HG03135 (cell line): ENCODE measurements around the gene WSCD2.

Experiments used
- ATAC-seq: cut with Tn5 transposase; IDR thresholded peaks from one replicate; pipeline ENCODE4 v1.9.1; 2021; ENCODE audit warnings: mild to moderate bottlenecking, moderate library complexity; ENCODE audit not compliant: unreplicated experiment

WSCD2 gene

DNA sequence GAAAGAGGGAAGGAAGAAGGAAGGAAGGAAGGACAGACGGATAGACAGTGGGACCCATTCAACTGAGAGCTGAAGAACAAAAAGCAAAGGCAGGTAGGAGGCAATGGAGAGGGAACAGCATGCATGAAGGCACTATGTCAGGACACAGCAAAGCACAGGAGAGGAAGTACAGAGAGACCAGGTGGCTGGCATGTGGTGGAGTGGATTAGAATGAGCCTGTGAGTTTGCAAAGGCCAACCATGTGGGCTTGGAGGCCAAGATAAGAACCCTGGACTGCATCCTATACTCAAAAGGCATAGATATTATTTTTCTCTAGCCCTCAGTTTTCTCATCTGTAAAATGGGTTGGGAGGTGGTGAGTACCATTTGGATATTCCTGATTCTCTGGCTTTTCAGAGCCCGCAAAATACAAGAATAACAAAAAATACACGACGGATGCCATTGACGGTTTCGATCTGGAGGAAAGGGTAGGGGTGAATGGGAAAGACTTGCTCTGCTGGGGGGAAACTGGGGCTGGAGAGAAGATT lies 102.9 kb downstream of the WSCD2 start:
- no peak for ATAC-seq

DNA sequence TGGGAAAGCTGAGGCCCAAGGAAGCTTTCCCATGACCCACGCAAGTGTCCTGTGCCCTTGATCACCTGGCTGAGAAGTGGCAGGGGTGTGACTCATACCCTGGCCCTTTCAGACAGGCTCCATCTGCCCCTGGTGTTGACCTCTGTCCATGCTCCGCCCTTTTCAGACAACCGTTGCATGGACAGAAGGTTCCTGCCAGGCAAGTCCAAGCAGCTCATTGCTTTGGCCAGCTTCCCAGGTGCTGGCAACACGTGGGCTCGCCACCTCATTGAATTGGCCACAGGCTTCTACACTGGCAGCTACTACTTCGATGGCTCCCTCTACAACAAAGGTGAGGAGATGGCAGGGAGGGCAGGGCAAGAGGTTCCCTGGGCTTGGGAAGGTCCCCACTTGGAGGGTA lies 103.5 kb downstream of the WSCD2 start:
- ATAC-seq: no peak

DNA sequence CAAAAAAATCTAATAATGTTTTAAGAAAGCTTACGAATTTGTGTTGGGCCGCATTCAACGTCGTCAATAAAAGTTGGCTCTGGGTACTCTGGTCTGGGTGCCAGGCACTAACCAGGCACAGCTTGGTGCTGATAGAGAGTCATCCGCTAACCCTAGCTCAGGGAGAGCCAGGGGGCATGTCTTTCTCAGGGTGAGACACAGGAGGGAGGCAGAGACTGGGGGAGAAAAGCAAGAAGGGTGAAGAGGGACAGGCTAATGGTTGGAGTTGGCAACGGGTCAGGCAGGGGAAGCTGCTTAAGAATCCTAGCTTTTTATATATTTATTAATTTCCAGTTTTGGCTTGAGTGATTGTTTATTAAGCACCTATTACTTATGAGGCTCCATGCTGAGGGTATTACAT lies 105.1 kb downstream of the WSCD2 start:
- no peak for ATAC-seq

DNA sequence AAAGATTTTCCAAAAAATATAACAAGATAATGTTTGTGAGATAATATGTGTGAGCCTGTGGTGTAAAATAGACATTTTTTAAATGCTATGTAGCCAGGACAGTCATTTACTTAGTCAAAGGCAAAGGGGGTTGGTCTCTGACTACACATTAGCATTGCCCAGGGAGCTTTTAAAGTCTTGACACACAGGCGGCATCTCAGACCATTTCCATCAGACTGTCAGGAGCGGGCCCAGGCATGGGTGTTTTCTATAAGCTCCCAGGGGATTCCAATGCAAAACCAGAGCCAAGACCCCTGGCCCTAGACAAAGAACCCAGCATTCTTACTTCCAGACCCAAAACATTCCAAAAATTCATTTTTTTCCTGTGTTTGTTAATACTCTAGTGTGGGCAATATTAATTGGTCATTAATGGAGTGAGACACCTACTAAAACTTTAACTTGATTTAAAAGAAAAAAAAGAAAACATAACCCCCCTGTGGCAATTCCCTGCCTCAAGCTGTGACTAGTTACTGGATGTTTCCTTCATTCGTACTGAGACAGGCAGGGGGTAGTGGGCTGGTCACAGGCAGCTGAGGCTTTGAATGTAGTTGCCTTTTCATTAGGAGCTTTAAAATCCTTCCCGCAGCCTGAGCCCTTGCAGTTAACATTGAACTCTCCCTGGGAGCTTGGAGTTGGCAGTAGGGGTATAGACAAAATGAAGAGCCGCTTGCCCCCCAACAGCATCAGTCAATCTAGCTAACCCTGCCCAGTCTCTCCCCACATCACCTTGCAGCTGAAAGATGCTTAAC lies 106.3 kb downstream of the WSCD2 start:
- ATAC-seq: no peak

DNA sequence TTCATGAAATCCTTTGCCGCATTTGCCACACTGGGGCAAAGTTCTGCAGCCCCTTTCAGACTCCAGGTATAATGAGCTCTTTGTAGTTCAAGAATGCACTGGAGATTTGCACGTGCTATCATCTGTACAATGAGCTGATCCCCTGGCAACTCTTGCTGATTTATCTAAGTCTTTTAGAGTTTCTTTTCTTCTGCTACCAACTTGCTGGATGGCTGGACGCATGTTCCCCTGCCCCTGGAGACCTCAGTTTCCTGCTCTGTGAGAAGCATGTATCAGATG lies 106.8 kb downstream of the WSCD2 start:
- no peak for ATAC-seq

DNA sequence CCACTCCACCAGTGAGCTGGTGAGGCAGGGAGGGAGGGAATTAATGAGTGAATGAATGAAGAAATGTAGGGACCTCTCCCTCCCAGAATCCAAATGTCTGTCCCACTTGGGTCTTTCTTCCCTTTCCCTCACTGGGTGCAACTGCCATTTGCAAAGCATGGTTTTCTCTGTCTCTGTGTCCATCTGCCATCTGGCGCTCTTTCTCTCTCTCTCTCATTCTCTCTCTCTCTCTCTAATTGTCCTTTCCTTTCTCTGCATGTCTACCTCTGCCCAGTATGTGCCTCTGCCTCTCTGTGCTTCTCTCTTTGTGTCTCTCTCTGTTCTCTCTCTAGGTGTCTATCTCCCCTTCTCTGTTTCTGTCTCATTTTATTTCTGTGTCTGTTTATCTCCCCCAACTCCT lies 107.3 kb downstream of the WSCD2 start:
- no peak for ATAC-seq

DNA sequence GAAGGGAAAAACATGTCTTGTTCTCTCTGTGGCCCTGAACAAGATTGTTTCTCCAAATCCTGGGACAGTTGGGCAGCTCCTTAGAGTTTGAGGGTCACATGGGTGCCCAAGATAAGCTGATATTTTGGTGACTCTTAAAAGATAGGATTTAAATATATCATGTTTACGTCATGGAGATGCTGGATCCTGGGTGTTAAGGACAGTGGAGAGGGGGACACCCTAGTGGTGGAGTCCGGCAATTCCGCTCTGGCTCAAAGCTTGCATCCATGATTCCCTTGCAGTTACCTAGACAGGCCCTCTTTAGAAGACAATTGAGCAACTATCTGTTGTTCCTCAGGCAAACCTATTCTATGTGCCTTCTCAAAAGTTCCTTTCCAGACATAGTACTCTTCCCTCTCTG lies 108.2 kb downstream of the WSCD2 start:
- ATAC-seq: no peak

DNA sequence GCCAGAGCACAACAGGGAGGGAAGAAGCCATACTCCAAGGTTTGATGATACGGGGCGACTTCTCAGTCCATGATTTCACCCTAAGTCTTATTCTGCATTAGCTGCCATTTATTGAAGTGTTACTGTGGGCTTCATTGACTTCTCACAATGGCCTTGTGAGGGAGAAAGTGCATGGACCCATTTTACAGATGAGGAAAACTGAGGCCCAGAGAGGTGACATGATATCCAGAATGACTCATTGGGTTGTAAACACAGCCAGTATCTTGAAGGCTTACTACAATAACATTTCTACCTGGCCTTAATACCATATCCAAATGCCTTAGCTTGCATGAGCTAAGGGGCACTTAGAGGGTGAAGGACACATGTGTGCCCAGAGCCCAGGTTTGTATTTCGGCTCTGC lies 109.4 kb downstream of the WSCD2 start:
- no peak for ATAC-seq

DNA sequence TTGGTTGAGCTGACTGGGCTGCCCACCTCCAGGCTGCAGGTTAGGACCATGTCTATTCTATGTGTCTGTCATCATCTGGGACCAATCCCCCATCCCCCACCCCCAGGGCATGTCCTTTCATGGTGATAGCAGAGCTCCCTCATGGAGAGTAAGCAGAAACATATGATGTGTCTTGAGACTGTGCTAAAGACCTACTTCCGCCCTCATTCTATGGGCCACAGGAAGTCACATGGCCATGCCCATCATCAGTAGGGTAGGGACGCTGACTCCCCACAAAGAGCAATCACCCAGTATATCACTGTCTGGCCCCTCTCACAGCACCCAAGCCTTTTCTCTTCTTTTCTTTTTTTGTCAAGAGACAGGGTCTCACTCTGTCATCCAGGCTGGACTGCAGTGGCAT lies 110.3 kb downstream of the WSCD2 start:
- ATAC-seq: no peak

DNA sequence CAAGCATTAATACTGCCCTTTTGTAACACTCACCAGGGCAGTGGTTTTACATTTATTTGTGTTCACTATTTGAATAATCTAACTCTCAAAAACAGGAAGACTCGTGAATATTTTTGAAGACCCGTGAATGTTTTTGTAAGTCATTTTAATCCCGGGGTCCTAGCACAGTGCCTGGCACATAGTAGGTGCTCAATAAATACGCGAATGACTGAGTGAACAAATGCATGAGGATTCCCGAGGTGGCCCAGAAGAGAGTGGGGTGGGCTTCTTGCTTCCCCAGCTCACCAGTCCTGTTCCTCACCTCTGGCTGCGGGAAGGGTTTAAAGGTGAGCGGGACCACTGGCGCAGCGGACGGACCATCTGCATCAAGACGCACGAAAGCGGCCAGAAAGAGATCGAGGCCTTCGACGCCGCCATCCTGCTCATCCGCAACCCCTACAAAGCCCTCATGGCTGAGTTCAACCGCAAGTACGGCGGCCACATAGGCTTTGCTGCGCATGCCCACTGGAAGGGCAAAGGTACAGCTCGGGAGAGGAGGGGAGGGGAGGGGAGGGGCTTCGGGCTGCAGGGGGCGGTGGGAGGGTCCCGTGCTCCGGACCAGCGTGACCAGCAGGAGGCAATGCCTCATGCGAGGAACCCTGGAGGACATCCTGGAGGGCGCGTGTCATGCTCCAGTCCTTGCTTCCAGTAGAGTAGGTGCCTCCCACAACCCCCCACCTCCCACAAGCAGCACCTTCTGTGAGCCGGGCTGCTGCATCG lies 111.1 kb downstream of the WSCD2 start:
- ATAC-seq: no peak

DNA sequence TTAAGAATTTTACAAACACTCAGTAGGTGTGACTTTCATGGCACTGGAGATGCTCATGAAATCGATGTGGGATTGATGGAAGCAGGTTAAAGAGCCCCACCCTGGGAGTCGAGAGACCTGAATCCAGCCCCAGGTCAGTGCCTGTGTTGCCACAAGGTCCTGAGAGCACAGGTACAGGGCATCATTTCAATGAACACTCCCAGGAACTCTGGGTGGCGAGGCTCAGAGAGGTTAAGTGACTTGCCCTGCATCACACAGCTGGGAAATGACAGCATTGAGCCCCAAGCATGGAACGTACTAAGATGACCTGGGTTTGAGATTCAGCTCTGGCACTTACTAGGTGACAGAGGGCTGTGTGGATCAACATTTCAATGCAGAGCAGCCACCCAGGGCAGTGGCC lies 111.8 kb downstream of the WSCD2 start:
- ATAC-seq: no peak

DNA sequence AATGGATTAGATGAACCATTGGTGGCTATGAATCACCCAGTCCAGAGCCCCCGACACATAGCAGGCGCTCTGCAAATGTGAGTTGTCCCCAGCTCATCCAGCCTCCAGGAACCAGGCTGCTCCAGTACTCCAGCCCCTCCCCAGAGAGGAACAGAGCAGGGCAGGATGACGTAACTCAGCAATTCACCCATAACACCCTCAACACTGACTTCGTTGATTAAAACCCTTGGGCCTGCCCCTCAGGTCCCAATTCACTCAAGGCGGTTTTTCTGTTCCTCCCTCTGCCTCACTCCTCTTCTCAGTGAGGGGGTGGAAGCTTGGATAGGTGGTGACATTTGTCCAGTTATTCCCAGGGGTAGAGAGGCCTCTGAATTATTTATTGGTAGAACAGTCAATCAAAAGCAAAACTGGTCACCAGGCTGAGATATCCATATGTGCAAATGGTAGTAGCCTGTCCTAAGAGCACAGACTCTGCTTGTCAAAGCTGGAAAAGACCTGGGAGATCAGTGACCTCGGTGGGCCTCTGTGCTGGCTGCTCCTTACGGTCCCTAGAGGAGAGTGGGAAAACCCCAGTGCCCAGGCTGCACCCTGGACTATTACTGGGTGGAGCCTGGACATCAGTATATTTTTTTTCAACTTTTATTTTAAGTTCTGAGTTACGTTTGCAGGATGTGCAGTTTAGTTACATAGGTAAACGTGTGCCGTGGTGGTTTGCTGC lies 113.1 kb downstream of the WSCD2 start:
- no peak for ATAC-seq

DNA sequence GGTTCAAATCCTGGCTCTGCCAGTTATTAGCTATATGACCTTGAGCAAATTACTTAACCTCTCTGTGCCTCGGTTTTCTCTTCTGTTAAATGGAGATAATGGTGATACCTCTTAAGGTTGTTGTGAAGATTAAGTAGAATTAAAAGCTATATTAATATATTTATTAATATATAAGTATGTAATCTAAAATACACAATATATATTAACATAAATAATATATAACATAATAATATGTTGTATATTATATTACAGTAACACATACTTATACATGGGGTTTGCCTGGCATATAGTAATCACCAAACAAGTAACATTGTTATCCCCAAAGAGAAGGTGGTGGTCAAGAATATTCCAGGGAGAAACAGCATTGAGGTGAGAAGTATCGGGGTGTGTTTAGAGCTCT lies 118.0 kb downstream of the WSCD2 start:
- ATAC-seq: no peak

DNA sequence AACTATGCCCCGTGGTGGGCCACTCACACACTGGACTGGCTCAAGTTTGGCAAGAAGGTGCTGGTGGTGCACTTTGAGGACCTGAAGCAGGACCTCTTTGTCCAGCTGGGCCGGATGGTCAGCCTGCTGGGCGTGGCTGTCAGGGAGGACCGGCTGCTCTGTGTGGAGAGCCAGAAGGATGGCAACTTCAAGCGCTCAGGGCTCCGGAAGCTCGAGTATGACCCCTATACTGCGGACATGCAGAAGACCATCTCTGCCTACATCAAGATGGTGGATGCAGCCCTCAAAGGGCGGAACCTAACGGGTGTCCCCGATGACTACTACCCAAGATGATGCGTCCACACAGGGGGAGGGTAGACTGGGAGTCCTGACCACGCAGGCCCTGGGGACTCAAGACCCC lies 118.9 kb downstream of the WSCD2 start:
- ATAC-seq: no peak

DNA sequence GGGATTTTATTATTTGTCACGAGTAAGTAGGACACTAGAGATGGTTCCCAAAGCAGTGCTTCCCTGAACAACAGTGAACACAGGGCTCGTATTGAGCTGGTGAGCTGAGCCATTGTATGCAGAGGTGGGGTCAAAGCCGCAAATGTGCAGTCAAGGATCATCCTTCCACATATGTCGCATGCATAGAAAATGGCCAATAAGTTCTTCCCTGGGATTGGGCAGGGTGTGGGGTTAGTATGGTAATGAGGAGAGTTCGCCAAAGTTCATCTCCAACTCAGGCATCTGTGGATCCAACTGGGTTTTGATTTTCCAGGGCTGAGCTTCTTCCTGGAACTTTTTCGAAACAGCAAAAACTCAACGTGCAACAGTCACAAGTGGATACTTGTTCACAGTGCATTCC lies 123.4 kb downstream of the WSCD2 start:
- ATAC-seq: no peak

DNA sequence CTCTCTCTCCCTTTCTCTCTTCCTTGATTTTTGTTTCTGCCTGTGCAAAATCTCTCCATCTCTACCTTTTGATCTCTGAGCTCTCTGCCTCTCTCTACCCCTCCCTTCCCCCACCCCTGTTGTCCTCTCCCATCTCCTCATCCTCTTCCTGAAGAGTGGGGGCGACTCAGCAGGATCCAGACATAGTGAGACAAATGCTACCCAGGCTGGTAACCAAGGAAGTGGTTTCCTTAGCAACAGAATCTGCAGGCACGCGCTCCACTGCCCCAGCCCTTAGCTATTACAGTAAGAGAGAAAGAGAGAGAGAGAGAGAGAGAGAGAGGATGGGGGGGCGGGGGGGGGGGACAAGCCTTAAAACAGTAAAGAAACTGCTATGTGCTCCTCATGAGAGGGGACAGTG lies 124.5 kb downstream of the WSCD2 start:
- no peak for ATAC-seq

DNA sequence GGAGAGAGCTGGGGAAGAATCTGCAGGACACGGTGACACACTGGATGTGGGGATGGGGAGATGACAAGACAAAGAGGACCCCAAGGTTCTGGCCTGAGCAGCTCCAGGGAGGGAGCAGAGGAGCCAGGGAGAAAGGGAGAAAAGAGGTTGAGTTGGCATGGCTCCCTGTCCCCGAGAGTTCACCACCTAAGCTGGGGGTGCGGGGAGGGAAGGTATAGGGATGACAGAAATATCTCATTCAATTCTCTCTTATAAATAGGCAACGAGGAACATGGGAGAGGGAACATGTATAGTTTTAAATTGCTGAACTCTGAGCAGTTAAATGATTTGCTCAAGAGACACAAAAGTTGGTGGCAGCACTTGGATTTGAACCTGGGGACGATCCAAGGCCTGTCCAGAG lies 124.9 kb downstream of the WSCD2 start:
- ATAC-seq: no peak

DNA sequence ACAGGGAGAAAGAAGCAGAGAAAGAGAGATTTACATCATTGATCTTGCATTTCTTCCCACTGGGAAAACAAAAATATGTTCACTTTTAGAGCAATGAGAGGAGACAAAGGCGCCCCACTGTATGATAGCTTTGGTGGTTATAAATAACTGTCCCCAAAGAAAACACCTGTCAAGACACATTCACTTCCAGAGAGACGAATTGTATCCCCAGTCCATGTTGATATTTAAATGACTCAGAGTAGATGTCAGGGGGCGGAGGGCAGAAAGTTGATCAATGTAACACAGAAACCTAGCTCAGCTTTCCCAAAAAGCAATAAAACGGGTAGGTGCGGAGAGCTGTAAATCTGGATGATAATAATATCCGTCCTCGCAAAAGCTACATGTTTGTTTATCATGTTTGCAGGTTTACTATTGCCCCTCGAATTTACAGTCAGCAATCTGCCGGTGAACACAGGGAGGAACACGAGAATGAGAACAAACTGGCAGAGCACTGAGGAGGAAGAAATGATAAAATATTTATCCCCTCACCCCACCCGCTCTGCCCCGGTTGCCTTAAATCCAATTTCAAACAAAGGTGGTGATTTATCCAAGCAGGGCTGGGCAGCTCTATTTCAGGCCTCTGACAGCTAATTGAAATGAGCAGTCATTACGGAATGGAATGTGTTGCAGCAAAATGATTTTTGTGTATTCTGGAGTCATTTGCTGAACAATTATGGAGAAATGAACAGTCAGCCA lies 125.6 kb downstream of the WSCD2 start:
- ATAC-seq: no peak

DNA sequence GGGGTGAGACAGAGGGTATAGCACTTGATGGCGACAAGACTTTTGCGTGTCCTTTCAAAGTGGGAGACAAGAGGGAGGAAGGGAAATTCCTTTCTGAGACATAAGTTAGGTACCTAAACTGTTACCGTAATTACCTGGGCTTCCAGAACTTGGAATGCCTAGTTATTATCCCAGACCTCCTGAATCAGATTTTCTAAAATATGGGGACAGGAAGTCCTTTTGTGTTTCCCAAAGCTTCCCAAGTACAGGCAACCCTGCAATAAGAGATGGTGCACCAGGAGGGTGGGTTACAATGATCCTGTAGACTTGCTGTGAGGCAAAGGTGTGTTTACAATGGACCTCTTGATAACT lies 126.1 kb downstream of the WSCD2 start:
- no peak for ATAC-seq

DNA sequence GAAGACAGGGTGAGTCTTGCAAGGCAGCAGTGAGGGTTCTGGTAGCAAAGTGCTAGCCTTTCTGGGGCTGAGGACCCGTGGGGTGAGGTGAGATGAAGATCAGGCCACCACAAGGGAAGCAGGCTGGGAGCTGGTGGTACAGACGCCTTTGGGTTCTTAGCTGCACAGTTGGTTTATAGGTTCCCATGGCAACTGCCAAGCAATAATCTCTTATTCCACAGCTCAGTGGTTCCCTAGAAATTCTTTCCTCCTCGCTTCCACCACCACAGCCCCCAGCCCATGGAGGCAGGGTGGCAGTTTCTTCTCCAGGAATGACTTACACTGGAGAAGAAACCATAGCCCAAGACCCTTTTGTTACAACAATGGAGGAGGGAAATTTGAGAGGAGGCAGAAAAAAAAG lies 127.9 kb downstream of the WSCD2 start:
- no peak for ATAC-seq

DNA sequence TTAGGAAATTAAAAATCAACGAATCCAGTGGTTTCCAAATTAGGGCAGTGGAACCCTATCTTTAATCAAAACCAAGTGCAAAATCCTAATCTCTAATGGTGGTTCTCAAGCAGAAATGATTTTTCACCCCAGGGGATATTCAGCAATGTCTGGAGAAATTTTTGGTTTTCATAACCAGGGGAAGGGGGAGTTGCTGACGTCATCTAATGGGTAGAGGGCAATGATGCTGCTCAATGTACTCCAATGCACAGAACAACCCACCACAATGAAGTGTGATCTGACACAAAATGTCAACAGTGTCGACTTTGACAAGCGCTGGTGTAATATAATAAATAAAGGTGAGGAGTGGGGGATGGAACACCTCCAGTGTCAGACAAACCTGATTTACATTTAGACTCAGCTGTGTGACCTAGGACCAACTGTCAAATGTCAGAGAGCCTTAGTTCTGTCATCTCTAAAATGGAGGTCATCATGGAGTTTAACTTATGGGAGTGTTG lies 128.6 kb downstream of the WSCD2 start:
- no peak for ATAC-seq
